C4-2B (cell line): ENCODE measurements around the gene PRADC1.
A peak's percentile ranks its signal among the peaks of the same experiment; 100 is the strongest.

Experiments used
- H3K27ac ChIP-seq: fragments of 450-650 bp; 2 replicates; pipeline ENCODE4 v1.5.1; 2017
- CTCF ChIP-seq: fragments of 450-650 bp; conservative IDR thresholded peaks from 2 replicates; pipeline ENCODE4 v1.5.1; 2017; ENCODE audit warnings: mild to moderate bottlenecking
- ZFX ChIP-seq: fragments of 450-650 bp; IDR thresholded peaks from 2 replicates; pipeline ENCODE4 v1.6.1; 2017

The PRADC1 gene

GRCh38 chr2:73223821-73224220 lies 9.2 kb downstream of the PRADC1 start:
- H3K27ac ChIP-seq, result no peak overlapping the region
- TF ChIP-seq CTCF (no peak), ZFX (no peak)

- TF ChIP-seq ZFX (no peak), CTCF (no peak)
- H3K27ac ChIP-seq, result no peak overlapping the region
These were observed 14.7 kb downstream of the PRADC1 start for GRCh38 chr2:73218298-73218697.

GRCh38 chr2:73217826-73218225 lies 15.2 kb downstream of the PRADC1 start:
- H3K27ac ChIP-seq, result no peak overlapping the region
- TF ChIP-seq ZFX (no peak), CTCF (no peak)

GRCh38 chr2:73217160-73217559 lies 15.9 kb downstream of the PRADC1 start:
- no peak for TF ChIP-seq CTCF
- no peak for TF ChIP-seq ZFX
- no peak overlapping the region for H3K27ac ChIP-seq

- TF ChIP-seq ZFX, result no peak
- no peak for TF ChIP-seq CTCF
- no peak overlapping the region for H3K27ac ChIP-seq
These were observed 17.8 kb downstream of the PRADC1 start for GRCh38 chr2:73215254-73215653.

GRCh38 chr2:73214120-73215035 lies 18.7 kb downstream of the PRADC1 start, which contains the start of gene SMYD5:
Gene SMYD5, plus strand, starts transcription at chr2:73214245. Its CDS starts 22 bp downstream, at chr2:73214267.
- TF ChIP-seq CTCF, result no peak
- peak; percentile 49 for TF ChIP-seq ZFX

GRCh38 chr2:73212448-73213176 lies 20.4 kb downstream of the PRADC1 start:
- no peak overlapping the region for H3K27ac ChIP-seq
- no peak for TF ChIP-seq ZFX
- TF ChIP-seq CTCF, result peak; percentile 85

More at GRCh38 chr2:73214120-73215035, 18.7 kb downstream of the PRADC1 start, which contains the start of gene SMYD5:
- peak within 1 kb of the TSS; percentile 59 for H3K27ac ChIP-seq
